ENCODE results near the gene SRGAP2C. TPM values are rescaled to one million over a fixed set of nuclear protein-coding genes. Genes with fewer than 3 reads are reported as not detected.
"Not testable (repeated sequence)": the region's sequence is repeated elsewhere in the genome, so short reads cannot be mapped to it uniquely, and the experiment has no call there.

SRGAP2C gene
- total RNA-seq, 2 experiments from 2014 or later: 20.3 to 26.4 TPM

DNA sequence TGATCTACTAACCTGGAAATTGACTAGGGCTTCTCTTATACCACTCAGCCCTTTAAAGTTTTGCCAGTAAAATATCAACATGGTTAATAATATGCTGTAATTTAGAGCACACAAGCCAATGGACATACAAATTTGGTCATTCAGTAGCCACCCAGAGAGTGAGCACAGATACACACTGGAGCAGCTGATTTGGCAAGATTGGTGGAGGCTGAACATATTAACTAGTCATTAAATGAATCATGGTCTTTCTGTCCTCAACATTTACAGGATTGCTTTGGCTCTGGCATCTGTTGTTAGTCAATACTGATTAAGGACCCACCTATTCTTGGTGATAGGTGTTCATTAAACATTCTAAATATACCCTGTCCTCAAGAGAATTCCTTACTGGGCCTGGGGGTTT, 130.7 kb downstream of the SRGAP2C start:
- H3K4me3 Mint-ChIP-seq; intact Hi-C loops (cut with micrococcal nuclease); H3K36me3 Mint-ChIP-seq; H3K4me1 Mint-ChIP-seq (ENCODE audit: low read depth); H3K9me3 Mint-ChIP-seq; H3K27ac Mint-ChIP-seq; H3K27me3 Mint-ChIP-seq; DNase-seq; POLR2A ChIA-PET; CTCF ChIA-PET: not testable (repeated sequence)

DNA sequence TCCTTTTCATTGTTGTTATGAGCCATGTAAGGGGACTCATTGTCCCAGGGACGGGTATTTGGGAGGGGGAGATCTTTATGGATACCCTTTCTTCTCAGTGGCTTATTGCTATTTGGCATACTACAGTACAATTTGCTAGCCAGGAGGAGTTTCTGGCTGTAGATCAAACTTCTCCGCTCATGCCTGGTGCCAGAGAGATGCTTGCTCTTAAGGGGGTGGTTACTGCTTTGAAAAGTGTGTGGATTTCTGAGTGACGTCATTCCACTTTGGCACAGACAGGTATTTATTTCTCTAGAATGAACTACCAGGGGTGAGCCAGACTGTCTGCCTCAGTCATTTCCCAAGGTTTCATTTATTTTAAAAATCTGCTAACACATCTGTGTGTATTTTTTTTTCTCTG, 131.3 kb downstream of the SRGAP2C start:
- intact Hi-C loops (cut with micrococcal nuclease); H3K4me1 Mint-ChIP-seq (ENCODE audit: low read depth); H3K36me3 Mint-ChIP-seq; DNase-seq; H3K27ac Mint-ChIP-seq; H3K27me3 Mint-ChIP-seq; H3K9me3 Mint-ChIP-seq; POLR2A ChIA-PET; CTCF ChIA-PET; H3K4me3 Mint-ChIP-seq: not testable (repeated sequence)

DNA sequence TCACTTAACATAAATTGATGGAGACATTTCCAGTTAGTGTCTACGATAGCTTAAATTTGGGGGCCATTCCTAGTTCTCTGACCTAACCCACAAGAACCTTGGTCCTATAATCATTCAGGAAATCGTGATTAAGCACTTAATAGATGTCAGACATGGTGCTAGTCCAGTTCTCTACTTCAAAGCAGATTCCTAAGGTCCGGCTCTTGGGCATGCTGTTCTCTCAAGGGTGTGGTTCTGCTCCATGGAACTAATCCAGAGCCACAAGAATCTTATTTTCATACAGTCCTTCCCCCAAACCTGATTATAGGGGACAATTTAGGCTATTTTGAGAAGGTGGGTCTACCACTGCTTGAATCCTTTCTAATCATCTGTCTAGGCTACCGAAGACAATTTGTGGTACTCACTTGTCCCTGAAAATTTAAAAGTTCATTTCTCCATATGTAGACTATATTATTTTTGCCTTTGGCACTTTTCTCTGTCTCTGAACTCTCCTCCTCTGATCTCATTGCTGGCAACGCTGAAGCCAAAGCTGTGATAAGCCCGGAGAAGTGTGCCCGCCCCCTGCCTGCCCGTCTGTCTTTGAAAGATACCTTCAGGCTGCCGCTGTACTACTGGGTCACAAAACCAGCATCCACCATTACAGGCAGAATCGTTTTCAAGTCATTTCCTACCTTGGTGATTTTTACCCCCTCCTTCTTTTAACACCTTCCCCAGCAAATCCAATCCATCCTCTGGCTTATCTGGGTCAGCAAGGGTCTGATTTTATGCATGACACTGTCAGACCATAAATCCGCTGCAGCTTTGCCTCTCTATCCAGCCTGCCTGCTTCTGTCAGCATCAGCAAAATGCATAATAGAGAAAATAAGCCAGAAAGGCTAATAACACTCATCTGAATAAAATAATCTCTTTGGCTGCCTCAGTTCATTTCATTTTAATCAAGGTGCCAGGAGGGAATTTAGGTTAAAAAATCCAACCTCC, 133.0 kb downstream of the SRGAP2C start:
- H3K4me3 Mint-ChIP-seq; DNase-seq; H3K4me1 Mint-ChIP-seq (ENCODE audit: low read depth); H3K36me3 Mint-ChIP-seq; H3K27ac Mint-ChIP-seq; POLR2A ChIA-PET; intact Hi-C loops (cut with micrococcal nuclease); CTCF ChIA-PET; H3K9me3 Mint-ChIP-seq; H3K27me3 Mint-ChIP-seq: not testable (repeated sequence)

DNA sequence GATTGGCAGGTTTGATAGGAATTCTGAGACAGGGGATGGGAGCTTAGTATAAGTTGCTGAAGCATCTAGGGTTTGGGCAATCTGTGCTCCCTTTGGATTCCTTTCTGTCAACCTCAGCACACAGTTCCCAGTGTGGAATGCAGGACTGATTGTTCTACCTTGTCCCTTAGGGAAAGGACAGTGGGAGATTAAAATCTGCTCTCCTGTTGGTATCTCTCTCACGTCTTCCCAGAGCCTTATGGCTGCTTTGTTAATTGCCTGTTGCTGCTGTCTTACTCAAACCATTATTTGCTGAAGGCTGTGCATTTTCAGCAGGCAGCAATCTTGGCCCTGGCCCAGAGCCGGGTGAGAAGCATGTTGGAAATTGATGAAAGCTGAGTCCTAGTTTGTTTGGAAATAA, 133.9 kb downstream of the SRGAP2C start:
- intact Hi-C loops (cut with micrococcal nuclease); CTCF ChIA-PET; H3K27ac Mint-ChIP-seq; POLR2A ChIA-PET; H3K27me3 Mint-ChIP-seq; DNase-seq; H3K4me3 Mint-ChIP-seq; H3K36me3 Mint-ChIP-seq; H3K9me3 Mint-ChIP-seq; H3K4me1 Mint-ChIP-seq (ENCODE audit: low read depth): not testable (repeated sequence)

DNA sequence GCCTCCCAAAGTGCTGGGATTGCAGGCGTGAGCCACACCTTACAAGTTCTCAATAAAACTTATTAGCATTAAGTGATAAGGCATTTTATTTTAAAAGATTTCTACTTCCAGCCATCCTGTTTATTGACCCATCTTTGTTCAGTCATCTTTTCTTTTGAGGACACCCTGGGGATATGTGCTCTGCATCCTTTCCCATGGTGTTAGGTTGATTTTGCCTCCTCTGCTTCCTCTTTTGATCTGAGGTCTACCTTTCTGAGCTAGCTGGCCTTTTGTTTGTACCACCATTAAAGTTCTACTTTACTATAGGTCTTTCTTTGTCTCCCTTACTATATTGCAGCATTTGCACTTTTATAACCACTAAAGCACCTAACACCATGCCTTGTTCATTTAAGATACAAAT, 136.9 kb downstream of the SRGAP2C start:
- H3K4me1 Mint-ChIP-seq (ENCODE audit: low read depth); H3K36me3 Mint-ChIP-seq; POLR2A ChIA-PET; DNase-seq; H3K27me3 Mint-ChIP-seq; H3K9me3 Mint-ChIP-seq; CTCF ChIA-PET; H3K4me3 Mint-ChIP-seq; intact Hi-C loops (cut with micrococcal nuclease); H3K27ac Mint-ChIP-seq: not testable (repeated sequence)

DNA sequence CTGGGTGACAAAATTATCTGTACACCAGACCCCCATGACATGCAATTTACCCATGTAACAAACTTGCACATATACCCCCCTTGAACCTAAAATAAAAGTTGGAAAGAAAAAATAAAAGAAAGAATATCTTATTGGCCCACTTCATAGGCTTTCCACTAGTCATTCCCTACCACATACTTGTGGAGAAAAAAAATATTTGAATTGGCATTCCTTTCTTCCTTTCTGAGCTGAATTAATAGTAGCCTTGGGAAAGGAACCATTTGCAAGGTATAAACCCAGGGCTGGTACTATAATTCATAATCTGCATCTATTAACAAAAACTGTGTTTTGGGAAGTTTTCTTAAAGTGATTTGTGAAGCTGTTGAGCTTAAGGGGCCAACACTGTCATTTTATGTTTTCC, 140.0 kb downstream of the SRGAP2C start:
- H3K27me3 Mint-ChIP-seq; CTCF ChIA-PET; H3K4me3 Mint-ChIP-seq; H3K4me1 Mint-ChIP-seq (ENCODE audit: low read depth); H3K36me3 Mint-ChIP-seq; H3K9me3 Mint-ChIP-seq; DNase-seq; POLR2A ChIA-PET; H3K27ac Mint-ChIP-seq; intact Hi-C loops (cut with micrococcal nuclease): not testable (repeated sequence)

DNA sequence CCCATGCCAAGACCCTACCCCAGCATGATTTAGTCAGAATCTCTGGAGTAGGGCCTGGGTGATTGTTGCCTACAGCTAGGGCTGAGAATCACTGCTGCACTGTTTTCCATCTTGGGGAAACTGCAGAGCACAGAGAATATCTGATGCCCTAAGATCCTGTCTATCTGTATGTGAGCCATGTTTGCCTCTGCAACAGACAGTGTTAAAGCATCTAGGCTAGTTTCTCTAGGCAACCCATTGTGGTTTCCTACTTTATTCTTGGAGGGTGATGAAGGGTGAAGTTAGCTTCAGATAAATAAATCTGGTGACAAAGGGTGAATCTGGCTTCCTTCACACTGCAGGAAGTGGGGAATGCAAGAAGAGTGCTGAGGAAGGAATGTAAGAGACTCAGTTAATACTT, 147.4 kb downstream of the SRGAP2C start:
- H3K27me3 Mint-ChIP-seq; CTCF ChIA-PET; H3K9me3 Mint-ChIP-seq; POLR2A ChIA-PET; H3K4me1 Mint-ChIP-seq (ENCODE audit: low read depth); H3K4me3 Mint-ChIP-seq; DNase-seq; intact Hi-C loops (cut with micrococcal nuclease); H3K36me3 Mint-ChIP-seq; H3K27ac Mint-ChIP-seq: not testable (repeated sequence)

DNA sequence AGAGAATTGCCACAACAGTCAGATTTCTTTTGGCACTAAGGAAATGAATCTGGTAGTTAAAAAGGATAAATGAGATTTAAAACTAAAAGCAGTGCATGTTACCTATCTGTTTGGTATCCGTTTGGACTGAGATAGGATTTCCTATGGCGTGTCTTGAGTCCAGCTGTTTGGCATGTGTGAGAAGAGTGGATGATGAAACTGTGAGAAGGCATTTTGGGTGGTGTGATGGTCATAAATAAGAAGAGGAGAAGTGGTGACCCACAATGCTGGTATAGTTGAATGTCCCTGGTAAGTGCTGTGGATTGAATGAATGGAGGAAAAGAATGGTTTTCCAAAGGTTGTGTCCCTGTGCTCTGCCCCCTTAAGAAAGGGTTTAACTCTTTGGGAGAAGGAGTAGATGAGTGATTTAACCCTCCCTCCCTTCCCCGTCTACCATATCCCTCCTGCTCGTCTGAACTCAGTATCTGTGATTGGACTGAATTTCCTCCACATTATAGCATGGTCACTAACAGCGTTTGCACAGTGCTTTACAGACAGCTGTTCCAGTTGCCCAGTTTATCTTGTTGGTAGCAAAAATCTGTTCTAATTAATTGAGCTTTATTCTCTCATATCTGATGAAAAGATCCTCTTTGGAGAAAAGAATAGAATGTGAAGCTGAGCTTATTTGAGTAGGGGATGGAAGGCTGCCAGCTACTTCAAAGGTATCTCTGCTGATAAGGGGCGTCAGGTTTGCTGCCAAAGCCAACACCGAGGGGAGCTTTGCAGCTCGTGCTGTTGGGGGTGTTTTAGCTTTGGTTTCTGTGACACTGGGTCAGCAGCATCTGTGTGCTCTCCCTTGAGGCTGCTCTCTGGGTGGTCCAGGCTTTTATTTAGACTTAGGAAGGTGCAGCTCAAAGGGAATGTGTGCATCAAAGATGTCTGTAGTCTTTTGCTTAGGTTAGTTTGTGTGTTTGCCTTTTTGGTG, 148.1 kb downstream of the SRGAP2C start:
- POLR2A ChIA-PET; H3K4me1 Mint-ChIP-seq (ENCODE audit: low read depth); H3K27ac Mint-ChIP-seq; H3K27me3 Mint-ChIP-seq; DNase-seq; H3K9me3 Mint-ChIP-seq; H3K36me3 Mint-ChIP-seq; intact Hi-C loops (cut with micrococcal nuclease); H3K4me3 Mint-ChIP-seq; CTCF ChIA-PET: not testable (repeated sequence)

DNA sequence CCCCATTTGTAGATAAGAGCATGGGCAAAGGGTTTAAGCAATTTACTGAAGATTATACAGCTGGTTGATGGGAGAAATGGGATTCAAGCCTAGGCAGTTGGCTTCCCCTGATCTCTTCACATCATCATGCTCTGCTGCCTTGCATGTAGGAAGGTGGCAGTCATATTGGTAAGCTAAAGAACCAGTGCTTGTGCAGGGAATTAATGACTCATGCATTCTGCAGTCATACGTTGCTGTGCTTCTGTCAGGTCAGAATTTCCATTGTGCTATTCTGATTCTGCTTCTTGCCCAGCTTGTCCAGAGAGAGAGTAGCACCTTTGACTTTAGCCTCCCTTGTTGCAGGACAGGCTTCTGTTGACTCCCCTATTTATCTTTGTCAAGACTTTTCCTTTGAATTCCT, 153.2 kb downstream of the SRGAP2C start:
- CTCF ChIA-PET; POLR2A ChIA-PET; H3K36me3 Mint-ChIP-seq; H3K27me3 Mint-ChIP-seq; H3K9me3 Mint-ChIP-seq; DNase-seq; H3K4me3 Mint-ChIP-seq; intact Hi-C loops (cut with micrococcal nuclease); H3K4me1 Mint-ChIP-seq (ENCODE audit: low read depth): not testable (repeated sequence)
- H3K27ac Mint-ChIP-seq: peak overlapping the region; percentile 42

DNA sequence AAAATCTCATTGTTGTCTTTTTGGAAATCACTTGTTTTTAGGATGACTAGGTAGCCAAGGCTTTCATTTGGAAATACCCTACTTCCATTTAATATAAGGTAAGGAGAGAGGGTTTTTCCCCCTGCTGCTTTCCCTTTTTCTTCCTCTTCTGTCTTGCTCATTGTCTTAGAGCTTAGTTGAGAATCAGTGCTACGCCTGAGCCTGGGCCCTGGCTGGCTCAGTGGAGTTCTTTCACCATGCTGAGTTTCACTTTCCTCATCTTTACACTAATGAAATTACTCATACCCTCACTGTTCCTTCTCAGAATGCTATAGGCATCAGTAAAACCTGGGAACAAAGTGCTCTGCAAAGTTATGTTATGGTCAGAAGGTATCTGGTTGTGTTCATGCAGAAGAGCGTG, 154.8 kb downstream of the SRGAP2C start:
- H3K4me3 Mint-ChIP-seq; H3K27ac Mint-ChIP-seq; H3K4me1 Mint-ChIP-seq (ENCODE audit: low read depth); H3K27me3 Mint-ChIP-seq; POLR2A ChIA-PET; H3K9me3 Mint-ChIP-seq; intact Hi-C loops (cut with micrococcal nuclease); CTCF ChIA-PET; H3K36me3 Mint-ChIP-seq; DNase-seq: not testable (repeated sequence)

DNA sequence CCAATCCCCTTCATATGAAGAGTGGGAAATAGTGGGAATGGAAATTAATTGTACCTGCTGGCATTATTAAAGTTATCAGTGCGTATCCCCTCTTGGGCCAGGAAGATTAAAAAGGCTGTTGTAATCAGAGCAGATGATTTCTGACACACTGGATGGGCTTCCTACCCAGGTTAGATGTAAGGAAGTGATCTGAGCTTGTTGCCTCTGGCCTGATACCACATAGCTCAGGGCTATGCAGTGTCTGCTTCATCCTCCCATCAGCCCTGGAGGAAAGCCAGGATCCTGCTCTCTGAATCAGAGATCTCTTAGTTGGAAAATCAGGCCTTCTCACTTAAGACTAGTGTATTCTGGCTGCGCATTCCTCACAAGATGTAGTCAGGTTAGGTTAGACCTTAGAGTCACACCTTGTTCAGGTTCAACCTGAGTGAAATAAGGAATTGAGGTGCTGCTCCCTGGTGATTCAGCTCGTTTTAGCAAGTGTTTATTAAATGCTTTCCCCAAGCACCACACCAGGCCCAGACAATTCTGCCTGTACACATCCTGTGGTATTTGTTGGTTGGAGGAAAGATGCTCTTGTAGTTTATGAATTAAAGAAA, 158.6 kb downstream of the SRGAP2C start:
- H3K36me3 Mint-ChIP-seq; H3K27me3 Mint-ChIP-seq; H3K4me3 Mint-ChIP-seq; H3K4me1 Mint-ChIP-seq (ENCODE audit: low read depth); CTCF ChIA-PET; intact Hi-C loops (cut with micrococcal nuclease); H3K27ac Mint-ChIP-seq; POLR2A ChIA-PET; DNase-seq; H3K9me3 Mint-ChIP-seq: not testable (repeated sequence)

DNA sequence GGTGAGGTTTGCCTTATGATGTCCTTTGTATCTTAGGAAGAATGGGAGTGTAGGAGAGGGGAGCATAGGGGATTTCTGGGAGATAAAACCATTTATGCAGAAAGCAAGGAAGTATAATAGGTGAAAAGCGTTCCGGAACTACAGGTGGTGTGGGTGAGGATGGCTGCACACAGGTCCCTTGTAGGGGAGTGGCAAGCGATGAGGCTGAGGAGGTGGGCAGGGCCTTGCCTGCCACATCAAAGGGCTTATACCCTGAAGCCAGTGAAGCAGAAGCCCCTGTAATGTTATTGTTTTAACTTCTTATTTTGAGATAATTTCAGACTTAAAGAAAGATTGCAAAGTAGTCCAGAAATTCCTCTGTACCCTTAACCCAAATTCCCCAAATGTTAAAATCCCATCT, 159.6 kb downstream of the SRGAP2C start:
- CTCF ChIA-PET; H3K27ac Mint-ChIP-seq; intact Hi-C loops (cut with micrococcal nuclease); H3K27me3 Mint-ChIP-seq; H3K4me3 Mint-ChIP-seq; POLR2A ChIA-PET; H3K4me1 Mint-ChIP-seq (ENCODE audit: low read depth); DNase-seq; H3K9me3 Mint-ChIP-seq; H3K36me3 Mint-ChIP-seq: not testable (repeated sequence)
